ENCODE results near the gene COL19A1.

GRCh38 chr6:69875715-69876114 is 9.4 kb downstream of the COL19A1 start:
- TF ChIP-seq CTCF (optimal IDR thresholded peaks at IDR 0.05 in 1 of 3, IDR thresholded peaks at IDR 0.05 in 1 of 3, conservative IDR thresholded peaks at IDR 0.05 in 1 of 3; ENCODE audit: extremely low read depth in 1 of 3, insufficient read depth in 2 of 3, low read length in 3 of 3) (no peak), EZH2 (IDR thresholded peaks at IDR 0.05; ENCODE audit: low read length) (no peak)

Measured in keratinocyte (primary cell).